Ovary (tissue), 9 donors: ENCODE measurements around the gene ARHGAP18. TPM values are rescaled to one million over a fixed set of nuclear protein-coding genes. Genes with fewer than 3 reads are reported as not detected.

Experiments used
- DNase-seq, 5 donors: peaks; one replicate each; pipeline ENCODE4 v3.0.0-alpha.2; 2019 to 2020
- H3K27ac ChIP-seq, 2 donors: fragments of 200-600 bp; one replicate each; pipeline versions ENCODE4 v1.5.1 to v1.8.0; 2019 to 2022
- H3K27me3 ChIP-seq: fragments of 200-600 bp; one replicate; pipeline ENCODE4 v1.8.0; 2022
- H3K36me3 ChIP-seq: fragments of 200-600 bp; sonication (generic); one replicate; pipeline ENCODE4 v1.5.1; 2019
- H3K4me1 ChIP-seq: one replicate; pipeline ENCODE4 v1.8.1; 2013; ENCODE audit warnings: mild to moderate bottlenecking, moderate library complexity; ENCODE audit not compliant: insufficient read depth
- H3K4me3 ChIP-seq: fragments of 200-600 bp; sonication (generic); one replicate; pipeline ENCODE4 v1.5.1; 2017
- H3K9me3 ChIP-seq, 2 donors: fragments of 200-600 bp in 1 of 2; sonication (generic) in 1 of 2; one replicate each; pipeline versions ENCODE4 v1.5.1 to v1.8.1; 2013 to 2019; ENCODE audit warnings: mild to moderate bottlenecking in 1 of 2, moderate library complexity in 1 of 2
- CTCF ChIP-seq, 3 donors: fragments of 450-650 bp in 2 of 3; fragments of 200-600 bp in 1 of 3; IDR thresholded peaks; one replicate each; pipeline versions ENCODE4 v1.5.1 to v1.8.0; 2016 to 2022; ENCODE audit warnings: antibody characterized with exemption in 3 of 3, mild to moderate bottlenecking in 1 of 3
- EP300 ChIP-seq: sonication (generic); formaldehyde crosslinking; IDR thresholded peaks from one replicate; pipeline ENCODE4 v1.6.1; 2017; ENCODE audit warnings: antibody characterized with exemption
- POLR2A ChIP-seq: fragments of 450-650 bp; IDR thresholded peaks from one replicate; pipeline ENCODE4 v1.6.1; 2017; ENCODE audit warnings: antibody characterized with exemption, mild to moderate bottlenecking, moderate library complexity
- WGBS, 3 donors: extraction: QIAGEN DNeasy Blood & Tissue Kit in 1 of 3; methylation state at CpG; one replicate each; pipeline versions ENCODE4 v1.1.5 to v1.1.7; 2013 to 2017; 5-methylcytosine and 5-hydroxymethylcytosine counted together
- intact Hi-C, 4 donors: fragments of 100-400 bp; cut with DNase I; formaldehyde crosslinking; loops; one replicate each; pipeline versions ENCODE4 v1.11.0 to v1.15.1; 2022 to 2023
- polyA plus RNA-seq, 2 donors: library from polyadenylated mRNA; stranded (reverse); fragments of 200-250 nt in 1 of 2; fragments of 350-450 nt in 1 of 2; fragmentation: Illumina TruSeq in 1 of 2; extraction: RNeasy Lipid Tissue Mini Kit (QIAGEN cat#74804) in 1 of 2; gene quantifications; one replicate each; pipeline ENCODE4 v1.2.3, GENCODE V29; 2013 to 2014
- total RNA-seq, 7 donors: library from RNA; depleted of rRNA in 2 of 7; stranded (reverse); fragments of >200 nt in 2 of 7; fragmentation: NEBNext Ultra II Directional in 3 of 7; extraction: Animal tissue kit (Norgen Biotek cat#: 25700) in 3 of 7; gene quantifications; one replicate each; pipeline versions ENCODE4 v1.1.0 to v1.2.4, GENCODE V29; 2016 to 2023
- donor health status: DM: no; HTN: no; CAD: no; lungs with moderate emphysema.
- donor health status: DM: no; HTN: no; CAD: no.
- donor health status: Bipolar disorder and iron deficiency.
- donor health status: DM: yes; HTN: yes; CAD: no.
- donor health status: DM: no; HTN: no; CAD: no.
- donor health status: DM: yes; HTN: yes; CAD: no.

The ARHGAP18 gene
- total and polyA plus RNA-seq, 9 donors: 4.4 to 35.3 (median 9.6) TPM

- intact Hi-C loops: no loop called here
- H3K27ac ChIP-seq: no peak overlapping the region
- H3K4me3 ChIP-seq: no peak overlapping the region
- no peak for TF ChIP-seq CTCF (IDR thresholded peaks at IDR 0.05)
- TF ChIP-seq POLR2A: no peak
- no peak for TF ChIP-seq EP300
- WGBS, 3 donors: 86 to 93% (median 92%) methylated on average over 7 of the region's 7 CpGs
- no peaks in the 10 kb centered on the region for H3K36me3 ChIP-seq
- no peaks in the 10 kb centered on the region for H3K27me3 ChIP-seq
- no peak for DNase-seq
- H3K9me3 ChIP-seq: no peaks in the 10 kb centered on the region
- no peaks in the 10 kb centered on the region for H3K4me1 ChIP-seq
These were observed 126.1 kb downstream of the ARHGAP18 start for GRCh38 chr6:129583866-129584265.

GRCh38 chr6:129578315-129578714 lies 131.7 kb downstream of the ARHGAP18 start:
- Histone ChIP-seq H3K27me3 (no peaks in the 10 kb centered on the region), H3K36me3 (no peaks in the 10 kb centered on the region), H3K9me3 (no peaks in the 10 kb centered on the region), H3K27ac (no peak overlapping the region), H3K4me1 (no peaks in the 10 kb centered on the region), H3K4me3 (no peak overlapping the region)
- intact Hi-C loops: no loop called here
- TF ChIP-seq CTCF (IDR thresholded peaks at IDR 0.05): no peak
- no peak for DNase-seq
- 76 to 81% (median 78%) methylated on average over 1 of the region's 1 CpG for WGBS, 3 donors

- intact Hi-C loops: no loop called here
- Histone ChIP-seq H3K27ac (no peak overlapping the region), H3K9me3 (no peaks in the 10 kb centered on the region), H3K4me1 (no peaks in the 10 kb centered on the region), H3K4me3 (no peak overlapping the region), H3K36me3 (no peaks in the 10 kb centered on the region), H3K27me3 (no peaks in the 10 kb centered on the region)
- WGBS, 3 donors: 79 to 86% (median 82%) methylated on average over 3 of the region's 3 CpGs
- DNase-seq: no peak
- no peak for TF ChIP-seq POLR2A
- TF ChIP-seq EP300: no peak
- no peak for TF ChIP-seq CTCF (IDR thresholded peaks at IDR 0.05)
These were observed 132.3 kb downstream of the ARHGAP18 start for GRCh38 chr6:129577691-129578090.

GRCh38 chr6:129576456-129576855 lies 133.5 kb downstream of the ARHGAP18 start:
- no peaks in the 10 kb centered on the region for H3K4me1 ChIP-seq
- H3K9me3 ChIP-seq: no peaks in the 10 kb centered on the region
- H3K27ac ChIP-seq: no peak overlapping the region
- intact Hi-C loops: no loop called here
- no peak overlapping the region for H3K4me3 ChIP-seq
- TF ChIP-seq EP300 (no peak), POLR2A (no peak), CTCF (IDR thresholded peaks at IDR 0.05) (no peak)
- DNase-seq: no peak
- H3K27me3 ChIP-seq: no peaks in the 10 kb centered on the region
- 81 to 87% (median 83%) methylated on average over 4 of the region's 4 CpGs for WGBS, 3 donors
- no peaks in the 10 kb centered on the region for H3K36me3 ChIP-seq
